Measurements from ENCODE around the gene NTRK1.

DNA sequence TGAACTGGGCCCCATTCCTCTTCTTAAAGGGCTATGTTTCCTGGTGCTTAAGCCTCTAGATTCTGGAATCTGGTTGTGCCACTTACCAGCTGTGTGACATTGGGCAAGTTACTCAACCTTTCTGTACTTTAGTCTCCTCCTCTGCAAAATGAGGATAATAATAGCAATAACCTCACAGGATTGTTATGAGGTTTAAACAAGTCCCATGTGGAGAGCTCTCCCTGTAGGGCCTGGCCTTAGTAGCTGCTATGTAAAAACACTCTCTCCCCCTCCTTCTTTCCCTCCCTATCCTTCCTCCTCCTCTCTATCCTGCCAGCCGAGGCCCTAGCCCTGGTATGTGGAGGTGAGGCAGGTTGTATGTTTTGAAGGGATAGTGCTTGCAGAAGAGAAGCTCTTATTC lies 24.6 kb downstream of the NTRK1 start:
- TF ChIP-seq CHD1 (IDR thresholded peaks at IDR 0.05; ENCODE audit: low read depth, low read length), result no peak
- TF ChIP-seq, protein P1, sequence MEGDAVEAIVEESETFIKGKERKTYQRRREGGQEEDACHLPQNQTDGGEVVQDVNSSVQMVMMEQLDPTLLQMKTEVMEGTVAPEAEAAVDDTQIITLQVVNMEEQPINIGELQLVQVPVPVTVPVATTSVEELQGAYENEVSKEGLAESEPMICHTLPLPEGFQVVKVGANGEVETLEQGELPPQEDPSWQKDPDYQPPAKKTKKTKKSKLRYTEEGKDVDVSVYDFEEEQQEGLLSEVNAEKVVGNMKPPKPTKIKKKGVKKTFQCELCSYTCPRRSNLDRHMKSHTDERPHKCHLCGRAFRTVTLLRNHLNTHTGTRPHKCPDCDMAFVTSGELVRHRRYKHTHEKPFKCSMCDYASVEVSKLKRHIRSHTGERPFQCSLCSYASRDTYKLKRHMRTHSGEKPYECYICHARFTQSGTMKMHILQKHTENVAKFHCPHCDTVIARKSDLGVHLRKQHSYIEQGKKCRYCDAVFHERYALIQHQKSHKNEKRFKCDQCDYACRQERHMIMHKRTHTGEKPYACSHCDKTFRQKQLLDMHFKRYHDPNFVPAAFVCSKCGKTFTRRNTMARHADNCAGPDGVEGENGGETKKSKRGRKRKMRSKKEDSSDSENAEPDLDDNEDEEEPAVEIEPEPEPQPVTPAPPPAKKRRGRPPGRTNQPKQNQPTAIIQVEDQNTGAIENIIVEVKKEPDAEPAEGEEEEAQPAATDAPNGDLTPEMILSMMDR (conservative IDR thresholded peaks at IDR 0.05; ENCODE audit: low read depth, low read length), result no peak
- no peak for TF ChIP-seq SMC3 (IDR thresholded peaks at IDR 0.05; ENCODE audit: low read depth, low read length)
- TF ChIP-seq POLR2A (IDR thresholded peaks at IDR 0.05; ENCODE audit: low read depth, low read length), result no peak
- no peak for TF ChIP-seq FOS (IDR thresholded peaks at IDR 0.05; ENCODE audit: low read depth, low read length)
